HepG2 (cell line): ENCODE results near the gene SRSF3. TPM values are rescaled to one million over a fixed set of nuclear protein-coding genes. Genes with fewer than 3 reads are reported as not detected.

ENCODE experiments used
- AGO1 ChIP-seq: fragments of 200-400 bp; formaldehyde crosslinking; IDR thresholded peaks from 2 replicates; pipeline ENCODE4 v1.6.1; 2017; ENCODE audit warnings: mild to moderate bottlenecking, low read depth, low read length, moderate library complexity; ENCODE audit not compliant: poor library complexity, severe bottlenecking
- CSRNP2 ChIP-seq: sonication (generic); formaldehyde crosslinking; conservative IDR thresholded peaks from 2 replicates; pipeline ENCODE4 v1.8.0; 2022; ENCODE audit warnings: low read depth, missing genetic modification reagents
- FOXA3 ChIP-seq: IDR thresholded peaks from 2 replicates; pipeline ENCODE4 v1.6.1; 2016; ENCODE audit warnings: missing genetic modification reagents, missing compliant biosample characterization
- GATA4 ChIP-seq: sonication (generic); IDR thresholded peaks from 2 replicates; pipeline ENCODE4 v1.6.1; 2016; ENCODE audit warnings: antibody characterized with exemption, low read depth, borderline replicate concordance
- GLI4 ChIP-seq: sonication (generic); formaldehyde crosslinking; IDR thresholded peaks from 2 replicates; pipeline ENCODE4 v1.5.1; 2020; ENCODE audit warnings: missing genetic modification reagents, mild to moderate bottlenecking, moderate library complexity, borderline replicate concordance
- HNRNPL ChIP-seq: fragments of 200-400 bp; formaldehyde crosslinking; IDR thresholded peaks from 2 replicates; pipeline ENCODE4 v1.6.1; 2017; ENCODE audit warnings: mild to moderate bottlenecking, low read depth, low read length
- IRF2 ChIP-seq: IDR thresholded peaks from 2 replicates; pipeline ENCODE4 v1.6.1; 2018; ENCODE audit warnings: missing genetic modification reagents, missing compliant biosample characterization
- ISL2 ChIP-seq: sonication (generic); formaldehyde crosslinking; IDR thresholded peaks from 2 replicates; pipeline ENCODE4 v1.5.0; 2020; ENCODE audit warnings: missing genetic modification reagents
- MZF1 ChIP-seq: sonication (generic); formaldehyde crosslinking; IDR thresholded peaks from 2 replicates; pipeline ENCODE4 v1.8.1; 2023; ENCODE audit warnings: mild to moderate bottlenecking, missing genetic modification reagents, borderline replicate concordance
- PAWR ChIP-seq: sonication (generic); formaldehyde crosslinking; IDR thresholded peaks from 2 replicates; pipeline ENCODE4 v1.4.0; 2020; ENCODE audit warnings: missing genetic modification reagents, mild to moderate bottlenecking, borderline replicate concordance
- POLR2G ChIP-seq: fragments of 200-400 bp; formaldehyde crosslinking; IDR thresholded peaks from 2 replicates; pipeline ENCODE4 v1.6.1; 2018; ENCODE audit warnings: mild to moderate bottlenecking, low read depth, low read length, moderate library complexity
- RCOR2 ChIP-seq: IDR thresholded peaks from 2 replicates; pipeline ENCODE4 v1.6.1; 2016; ENCODE audit warnings: missing biosample characterization, missing genetic modification reagents
- U2AF1 ChIP-seq: fragments of 200-400 bp; formaldehyde crosslinking; optimal IDR thresholded peaks from 2 replicates; pipeline ENCODE3; 2017; ENCODE audit warnings: mild to moderate bottlenecking, low read depth, low read length
- ZBTB14 ChIP-seq: sonication (generic); formaldehyde crosslinking; IDR thresholded peaks from 2 replicates; pipeline ENCODE4 v1.4.0; 2020; ENCODE audit warnings: missing genetic modification reagents
- ZBTB3 ChIP-seq: sonication (generic); formaldehyde crosslinking; IDR thresholded peaks from 2 replicates; pipeline ENCODE4 v1.4.0; 2020; ENCODE audit warnings: low read depth, mild to moderate bottlenecking, moderate library complexity, missing genetic modification reagents, borderline replicate concordance
- ZKSCAN8 ChIP-seq: IDR thresholded peaks from 2 replicates; pipeline ENCODE4 v1.6.1; 2016; ENCODE audit warnings: borderline replicate concordance, missing genetic modification reagents, missing compliant biosample characterization
- ZNF484 ChIP-seq: sonication (generic); formaldehyde crosslinking; IDR thresholded peaks from 2 replicates; pipeline ENCODE4 v1.5.1; 2020; ENCODE audit warnings: mild to moderate bottlenecking, low read depth, missing genetic modification reagents, borderline replicate concordance
- ZNF510 ChIP-seq: sonication (generic); formaldehyde crosslinking; IDR thresholded peaks from 2 replicates; pipeline ENCODE4 v1.4.0; 2020; ENCODE audit warnings: low read depth, mild to moderate bottlenecking, missing genetic modification reagents
- ZNF558 ChIP-seq: sonication (generic); formaldehyde crosslinking; IDR thresholded peaks from 2 replicates; pipeline ENCODE4 v1.9.0; 2022; ENCODE audit warnings: mild to moderate bottlenecking, missing genetic modification reagents, borderline replicate concordance
- ZNF564 ChIP-seq: sonication (generic); formaldehyde crosslinking; IDR thresholded peaks from 2 replicates; pipeline ENCODE4 v1.8.1; 2023; ENCODE audit warnings: mild to moderate bottlenecking, missing genetic modification reagents
- ZNF776 ChIP-seq: sonication (generic); formaldehyde crosslinking; IDR thresholded peaks from 2 replicates; pipeline ENCODE4 v1.4.0; 2020; ENCODE audit warnings: mild to moderate bottlenecking, missing genetic modification reagents
- ZNF850 ChIP-seq: sonication (generic); formaldehyde crosslinking; conservative IDR thresholded peaks from 2 replicates; pipeline ENCODE4 v1.9.0; 2021; ENCODE audit warnings: mild to moderate bottlenecking, missing genetic modification reagents
- ZSCAN12 ChIP-seq: sonication (generic); formaldehyde crosslinking; IDR thresholded peaks from 2 replicates; pipeline ENCODE4 v1.9.0; 2021; ENCODE audit warnings: mild to moderate bottlenecking, missing genetic modification reagents
- polyA plus RNA-seq, 8 experiments: library from polyadenylated mRNA; depleted of rRNA in 3 of 8; stranded (reverse) in 7 of 8; unstranded in 1 of 8; fragments of >200 nt; fragmentation: Illumina TruSeq in 4 of 8; extraction: Trizol in 4 of 8; gene quantifications; 2 replicates each; pipeline versions ENCODE4 v1.2.1 to v1.2.3, GENCODE V29; 2011 to 2016; ENCODE audit warnings: low read depth in 4 of 8, missing spikeins in 1 of 8, mixed read lengths in 1 of 8; ENCODE audit not compliant: insufficient read depth in 1 of 8
- total RNA-seq, 5 experiments: library from RNA; depleted of rRNA; stranded (reverse); fragments of >200 nt; fragmentation: Illumina TruSeq; extraction: Trizol; gene quantifications; 2 replicates each; pipeline ENCODE4 v1.2.3, GENCODE V29; 2016; ENCODE audit warnings: low read depth in 1 of 5

Gene SRSF3
- total and polyA plus RNA-seq, 2 of the 13 experiments (the other 11 are each of a cell fraction or from before 2014, with no cell fraction given): 206 to 684 TPM

GRCh38 chr6:36546920-36547645, 47.1 kb upstream of the SRSF3 start, which contains the start of gene STK38 (continued):
- TF ChIP-seq RCOR2 (no peak), ZNF776 (CRISPR knock-in tag) (peak; percentile 72), ZNF558 (CRISPR knock-in tag) (peak; percentile 18; the same call in 1 of the 2 replicates), ZBTB14 (CRISPR knock-in tag) (peak; percentile 11; the same call in 1 of the 2 replicates), FOXA3 (CRISPR knock-in tag) (0 out of 2 replicates have a peak, but pooled peaks have one; percentile 11), POLR2G (peak; percentile 99), ZNF850 (CRISPR knock-in tag) (no peak; the same call in 1 of the 2 replicates), GATA4 (peak; percentile 87), MZF1 (CRISPR knock-in tag) (no peak), ZSCAN12 (no peak; the same call in 1 of the 2 replicates), ZNF484 (CRISPR knock-in tag) (no peak; the same call in 1 of the 2 replicates), AGO1 (peak; percentile 51), ZNF564 (CRISPR knock-in tag) (peak; percentile 76; the same call in 1 of the 2 replicates), GLI4 (CRISPR knock-in tag) (no peak), IRF2 (CRISPR knock-in tag) (peak; percentile 80), HNRNPL (no peak), ZKSCAN8 (CRISPR knock-in tag) (no peak), U2AF1 (peak; percentile 66), CSRNP2 (no peak), ISL2 (CRISPR knock-in tag) (peak; percentile 69; the same call in 1 of the 2 replicates), PAWR (peak; percentile 61; the same call in 1 of the 2 replicates), ZNF510 (CRISPR knock-in tag) (peak; percentile 79; the same call in 1 of the 2 replicates), ZBTB3 (no peak)
